ENCODE data around the gene ADAT1. TPM values are rescaled to one million over a fixed set of nuclear protein-coding genes. Genes with fewer than 3 reads are reported as not detected.
A peak's percentile ranks its signal among the peaks of the same experiment; 100 is the strongest.

The ADAT1 gene
- total RNA-seq, result 10 to 100 TPM; 21.8 to 72.2 (median 46.5) TPM

GRCh38 chr16:75622761-75623605 lies at the start of gene ADAT1:
Gene ADAT1, minus strand, starts transcription at chr16:75623281. Its CDS starts 2,482 bp downstream, at chr16:75620799.
- Histone ChIP-seq H3K36me3 (no peaks in the 10 kb centered on the region), H3K9me3 (no peaks in the 10 kb centered on the region), H3K27ac (peak within 1 kb of the TSS; percentile 82 to 94), H3K4me3 (peak within 1 kb of the TSS; percentile 54 to 59), H3K27me3 (no peaks in the 10 kb centered on the region), H3K4me1 (no peaks in the 10 kb centered on the region)
- DNase-seq, result peak; percentile 98
- TF ChIP-seq, protein P1, sequence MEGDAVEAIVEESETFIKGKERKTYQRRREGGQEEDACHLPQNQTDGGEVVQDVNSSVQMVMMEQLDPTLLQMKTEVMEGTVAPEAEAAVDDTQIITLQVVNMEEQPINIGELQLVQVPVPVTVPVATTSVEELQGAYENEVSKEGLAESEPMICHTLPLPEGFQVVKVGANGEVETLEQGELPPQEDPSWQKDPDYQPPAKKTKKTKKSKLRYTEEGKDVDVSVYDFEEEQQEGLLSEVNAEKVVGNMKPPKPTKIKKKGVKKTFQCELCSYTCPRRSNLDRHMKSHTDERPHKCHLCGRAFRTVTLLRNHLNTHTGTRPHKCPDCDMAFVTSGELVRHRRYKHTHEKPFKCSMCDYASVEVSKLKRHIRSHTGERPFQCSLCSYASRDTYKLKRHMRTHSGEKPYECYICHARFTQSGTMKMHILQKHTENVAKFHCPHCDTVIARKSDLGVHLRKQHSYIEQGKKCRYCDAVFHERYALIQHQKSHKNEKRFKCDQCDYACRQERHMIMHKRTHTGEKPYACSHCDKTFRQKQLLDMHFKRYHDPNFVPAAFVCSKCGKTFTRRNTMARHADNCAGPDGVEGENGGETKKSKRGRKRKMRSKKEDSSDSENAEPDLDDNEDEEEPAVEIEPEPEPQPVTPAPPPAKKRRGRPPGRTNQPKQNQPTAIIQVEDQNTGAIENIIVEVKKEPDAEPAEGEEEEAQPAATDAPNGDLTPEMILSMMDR (IDR thresholded peaks at IDR 0.05), result peak in 2 of 4 experiments; percentile 20 to 46
- TF ChIP-seq POLR2A (IDR thresholded peaks at IDR 0.05), result peak; percentile 79 to 86
- intact Hi-C loops (cut with DNase I; ENCODE audit: low total_unique reads), result loop anchor here (10.0 kb wide), 1 partner anchor 58 kb away; the partner anchor contains the start of gene GABARAPL2

DNA sequence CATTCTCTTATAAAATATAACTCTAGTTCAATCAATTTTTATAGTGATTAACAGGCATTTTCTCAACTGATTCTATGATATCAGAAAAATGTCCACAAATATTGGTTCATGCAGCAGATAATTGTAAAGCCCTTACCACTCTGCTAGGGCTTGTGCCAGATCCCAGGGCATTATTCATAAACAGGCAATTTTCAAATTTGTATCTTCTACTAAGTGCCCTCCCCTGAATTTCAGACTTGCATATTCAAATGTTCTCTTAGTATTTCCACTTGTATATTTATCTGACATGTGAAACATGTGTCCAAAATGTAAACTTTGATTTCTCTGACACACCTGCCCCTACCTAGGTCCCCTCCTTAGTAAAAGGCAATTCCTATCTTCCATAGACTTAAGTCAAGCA lies 44.4 kb upstream of the ADAT1 start:
- no peaks in the 10 kb centered on the region for H3K9me3 ChIP-seq
- intact Hi-C loops (cut with DNase I; ENCODE audit: low total_unique reads), result no loop called here
- no peaks in the 10 kb centered on the region for H3K36me3 ChIP-seq
- no peak overlapping the region for H3K4me3 ChIP-seq
- no peak for TF ChIP-seq POLR2A (IDR thresholded peaks at IDR 0.05)
- TF ChIP-seq, protein P1 (IDR thresholded peaks at IDR 0.05), result no peak
- H3K4me1 ChIP-seq, result no peaks in the 10 kb centered on the region
- no peak overlapping the region for H3K27ac ChIP-seq
- no peaks in the 10 kb centered on the region for H3K27me3 ChIP-seq
- no peak for DNase-seq

GRCh38 chr16:75660726-75661302 lies 37.7 kb upstream of the ADAT1 start:
- Histone ChIP-seq H3K4me3 (no peak overlapping the region), H3K36me3 (no peaks in the 10 kb centered on the region), H3K9me3 (no peaks in the 10 kb centered on the region), H3K27me3 (no peaks in the 10 kb centered on the region), H3K4me1 (no peaks in the 10 kb centered on the region), H3K27ac (no peak overlapping the region)
- TF ChIP-seq, protein P1 (IDR thresholded peaks at IDR 0.05), result no peak
- TF ChIP-seq POLR2A (IDR thresholded peaks at IDR 0.05), result no peak
- no peak for DNase-seq
- intact Hi-C loops (cut with DNase I; ENCODE audit: low total_unique reads), result no loop called here

- intact Hi-C loops (cut with DNase I; ENCODE audit: low total_unique reads), result no loop called here
- no peaks in the 10 kb centered on the region for H3K9me3 ChIP-seq
- H3K4me1 ChIP-seq, result no peaks in the 10 kb centered on the region
- no peaks in the 10 kb centered on the region for H3K27me3 ChIP-seq
- DNase-seq, result no peak
- no peak for TF ChIP-seq POLR2A (IDR thresholded peaks at IDR 0.05)
- TF ChIP-seq, protein P1 (IDR thresholded peaks at IDR 0.05), result no peak
- H3K36me3 ChIP-seq, result no peaks in the 10 kb centered on the region
- no peak overlapping the region for H3K27ac ChIP-seq
- H3K4me3 ChIP-seq, result no peak overlapping the region
Observed at GRCh38 chr16:75660321-75660720, 37.2 kb upstream of the ADAT1 start.

- Histone ChIP-seq H3K27ac (no peak overlapping the region), H3K4me3 (no peak overlapping the region), H3K9me3 (no peaks in the 10 kb centered on the region), H3K36me3 (no peaks in the 10 kb centered on the region), H3K27me3 (no peaks in the 10 kb centered on the region), H3K4me1 (peaks cover 0 to 6% of the 10 kb centered on the region in 2 donors)
- DNase-seq, result no peak
- no peak for TF ChIP-seq POLR2A (IDR thresholded peaks at IDR 0.05)
- TF ChIP-seq, protein P1 (IDR thresholded peaks at IDR 0.05), result no peak
- intact Hi-C loops (cut with DNase I; ENCODE audit: low total_unique reads), result no loop called here
Observed at GRCh38 chr16:75658175-75658574, 35.1 kb upstream of the ADAT1 start.
